HepG2 (cell line): ENCODE data around the gene TSSK3. TPM values are rescaled to one million over a fixed set of nuclear protein-coding genes. Genes with fewer than 3 reads are reported as not detected.

ENCODE experiments used
- ADNP ChIP-seq: sonication (generic); formaldehyde crosslinking; IDR thresholded peaks from 2 replicates; pipeline ENCODE4 v1.4.0; 2020; ENCODE audit warnings: missing genetic modification reagents
- CREM ChIP-seq, 2 experiments: sonication (generic) in 1 of 2; formaldehyde crosslinking in 1 of 2; IDR thresholded peaks; 2 replicates each; pipeline versions ENCODE4 v1.4.0 to v1.6.1; 2016 to 2020; ENCODE audit warnings: antibody characterized with exemption in 1 of 2, mild to moderate bottlenecking in 1 of 2, missing genetic modification reagents in 1 of 2
- DPF2 ChIP-seq: sonication (generic); formaldehyde crosslinking; IDR thresholded peaks from 2 replicates; pipeline ENCODE4 v1.4.0; 2020; ENCODE audit warnings: mild to moderate bottlenecking, low read depth, missing genetic modification reagents, borderline replicate concordance
- FOSL2 ChIP-seq: sonication (generic); formaldehyde crosslinking; IDR thresholded peaks from 2 replicates; pipeline ENCODE4 v1.4.0; 2020; ENCODE audit warnings: missing genetic modification reagents
- NFYB ChIP-seq: sonication (generic); formaldehyde crosslinking; IDR thresholded peaks from 2 replicates; pipeline ENCODE4 v1.4.0; 2020; ENCODE audit warnings: missing genetic modification reagents
- NR2F2 ChIP-seq: IDR thresholded peaks from 2 replicates; pipeline ENCODE4 v1.6.1; 2012; ENCODE audit warnings: low read depth, inconsistent platforms, borderline replicate concordance
- RCOR2 ChIP-seq: IDR thresholded peaks from 2 replicates; pipeline ENCODE4 v1.6.1; 2016; ENCODE audit warnings: missing biosample characterization, missing genetic modification reagents
- TARDBP ChIP-seq: sonication (generic); formaldehyde crosslinking; IDR thresholded peaks from 2 replicates; pipeline ENCODE4 v1.8.0; 2022; ENCODE audit warnings: mild to moderate bottlenecking, missing genetic modification reagents
- TEAD3 ChIP-seq: optimal IDR thresholded peaks from 2 replicates; pipeline ENCODE3; 2016; ENCODE audit warnings: borderline replicate concordance
- TFDP2 ChIP-seq: sonication (generic); formaldehyde crosslinking; IDR thresholded peaks from 2 replicates; pipeline ENCODE4 v1.4.0; 2020; ENCODE audit warnings: missing genetic modification reagents
- ZBTB44 ChIP-seq: sonication (generic); formaldehyde crosslinking; IDR thresholded peaks from 2 replicates; pipeline ENCODE4 v1.4.0; 2020; ENCODE audit warnings: missing genetic modification reagents
- ZBTB7A ChIP-seq: sonication (generic); formaldehyde crosslinking; IDR thresholded peaks from 2 replicates; pipeline ENCODE4 v1.8.0; 2022; ENCODE audit warnings: mild to moderate bottlenecking, missing genetic modification reagents
- ZBTB7B ChIP-seq: sonication (generic); formaldehyde crosslinking; IDR thresholded peaks from 2 replicates; pipeline ENCODE4 v1.4.0; 2020; ENCODE audit warnings: missing genetic modification reagents
- ZC3H4 ChIP-seq: sonication (generic); formaldehyde crosslinking; IDR thresholded peaks from 2 replicates; pipeline ENCODE4 v1.4.0; 2020; ENCODE audit warnings: missing genetic modification reagents, borderline replicate concordance
- ZNF263 ChIP-seq: sonication (generic); formaldehyde crosslinking; IDR thresholded peaks from 2 replicates; pipeline ENCODE4 v1.4.0; 2020; ENCODE audit warnings: missing genetic modification reagents
- ZNF589 ChIP-seq: sonication (generic); formaldehyde crosslinking; conservative IDR thresholded peaks from 2 replicates; pipeline ENCODE4 v1.8.0; 2022; ENCODE audit warnings: mild to moderate bottlenecking, moderate library complexity, missing genetic modification reagents
- ZNF761 ChIP-seq: sonication (generic); formaldehyde crosslinking; conservative IDR thresholded peaks from 2 replicates; pipeline ENCODE4 v1.4.0; 2020; ENCODE audit warnings: mild to moderate bottlenecking, missing genetic modification reagents
- ZNF766 ChIP-seq: sonication (generic); formaldehyde crosslinking; IDR thresholded peaks from 2 replicates; pipeline ENCODE4 v1.5.0; 2020; ENCODE audit warnings: missing genetic modification reagents, borderline replicate concordance
- ZUFSP ChIP-seq: sonication (generic); formaldehyde crosslinking; IDR thresholded peaks from 2 replicates; pipeline ENCODE4 v1.9.0; 2021; ENCODE audit warnings: missing genetic modification reagents, mild to moderate bottlenecking, borderline replicate concordance
- polyA plus RNA-seq, 8 experiments: library from polyadenylated mRNA; depleted of rRNA in 3 of 8; stranded (reverse) in 7 of 8; unstranded in 1 of 8; fragments of >200 nt; fragmentation: Illumina TruSeq in 4 of 8; extraction: Trizol in 4 of 8; gene quantifications; 2 replicates each; pipeline versions ENCODE4 v1.2.1 to v1.2.3, GENCODE V29; 2011 to 2016; ENCODE audit warnings: low read depth in 4 of 8, missing spikeins in 1 of 8, mixed read lengths in 1 of 8; ENCODE audit not compliant: insufficient read depth in 1 of 8
- total RNA-seq, 5 experiments: library from RNA; depleted of rRNA; stranded (reverse); fragments of >200 nt; fragmentation: Illumina TruSeq; extraction: Trizol; gene quantifications; 2 replicates each; pipeline ENCODE4 v1.2.3, GENCODE V29; 2016; ENCODE audit warnings: low read depth in 1 of 5
- TF ChIP-seq, protein P1 (sequence below): sonication (generic); formaldehyde crosslinking; IDR thresholded peaks from 2 replicates; pipeline ENCODE4 v1.5.0; 2020; ENCODE audit warnings: missing genetic modification reagents, mild to moderate bottlenecking, borderline replicate concordance
- TF ChIP-seq, protein P2 (sequence below): sonication (generic); formaldehyde crosslinking; IDR thresholded peaks from 2 replicates; pipeline ENCODE4 v1.4.0; 2020; ENCODE audit warnings: missing genetic modification reagents
- TF ChIP-seq, protein P3 (sequence below): sonication (generic); formaldehyde crosslinking; IDR thresholded peaks from 2 replicates; pipeline ENCODE4 v1.4.0; 2020; ENCODE audit warnings: mild to moderate bottlenecking, missing genetic modification reagents

TSSK3 gene
- total and polyA plus RNA-seq, 2 of the 13 experiments (the other 11 are each of a cell fraction or from before 2014, with no cell fraction given): 1.0 to 1.1 TPM

- TF ChIP-seq, protein P1, sequence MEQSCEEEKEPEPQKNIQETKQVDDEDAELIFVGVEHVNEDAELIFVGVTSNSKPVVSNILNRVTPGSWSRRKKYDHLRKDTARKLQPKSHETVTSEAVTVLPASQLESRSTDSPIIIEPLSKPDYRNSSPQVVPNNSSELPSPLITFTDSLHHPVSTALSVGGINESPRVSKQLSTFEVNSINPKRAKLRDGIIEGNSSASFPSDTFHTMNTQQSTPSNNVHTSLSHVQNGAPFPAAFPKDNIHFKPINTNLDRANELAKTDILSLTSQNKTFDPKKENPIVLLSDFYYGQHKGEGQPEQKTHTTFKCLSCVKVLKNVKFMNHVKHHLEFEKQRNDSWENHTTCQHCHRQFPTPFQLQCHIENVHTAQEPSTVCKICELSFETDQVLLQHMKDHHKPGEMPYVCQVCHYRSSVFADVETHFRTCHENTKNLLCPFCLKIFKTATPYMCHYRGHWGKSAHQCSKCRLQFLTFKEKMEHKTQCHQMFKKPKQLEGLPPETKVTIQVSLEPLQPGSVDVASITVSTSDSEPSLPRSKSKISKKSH (CRISPR knock-in tag): 0 out of 2 replicates have a peak, but pooled peaks have one; percentile 25
- peak; percentile 66 for TF ChIP-seq ZNF263 (CRISPR knock-in tag)
- TF ChIP-seq ZNF766 (CRISPR knock-in tag): no peak
- TF ChIP-seq, protein P2, sequence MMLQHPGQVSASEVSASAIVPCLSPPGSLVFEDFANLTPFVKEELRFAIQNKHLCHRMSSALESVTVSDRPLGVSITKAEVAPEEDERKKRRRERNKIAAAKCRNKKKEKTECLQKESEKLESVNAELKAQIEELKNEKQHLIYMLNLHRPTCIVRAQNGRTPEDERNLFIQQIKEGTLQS (CRISPR knock-in tag): peak; percentile 30; the same call in 1 of the 2 replicates
- TF ChIP-seq DPF2 (CRISPR knock-in tag): no peak
- TF ChIP-seq CREM (IDR thresholded peaks at IDR 0.05): peak; percentile 26; the same call in 1 of the 2 replicates
- no peak for TF ChIP-seq CREM (CRISPR knock-in tag; IDR thresholded peaks at IDR 0.05)
- TF ChIP-seq, protein P3, sequence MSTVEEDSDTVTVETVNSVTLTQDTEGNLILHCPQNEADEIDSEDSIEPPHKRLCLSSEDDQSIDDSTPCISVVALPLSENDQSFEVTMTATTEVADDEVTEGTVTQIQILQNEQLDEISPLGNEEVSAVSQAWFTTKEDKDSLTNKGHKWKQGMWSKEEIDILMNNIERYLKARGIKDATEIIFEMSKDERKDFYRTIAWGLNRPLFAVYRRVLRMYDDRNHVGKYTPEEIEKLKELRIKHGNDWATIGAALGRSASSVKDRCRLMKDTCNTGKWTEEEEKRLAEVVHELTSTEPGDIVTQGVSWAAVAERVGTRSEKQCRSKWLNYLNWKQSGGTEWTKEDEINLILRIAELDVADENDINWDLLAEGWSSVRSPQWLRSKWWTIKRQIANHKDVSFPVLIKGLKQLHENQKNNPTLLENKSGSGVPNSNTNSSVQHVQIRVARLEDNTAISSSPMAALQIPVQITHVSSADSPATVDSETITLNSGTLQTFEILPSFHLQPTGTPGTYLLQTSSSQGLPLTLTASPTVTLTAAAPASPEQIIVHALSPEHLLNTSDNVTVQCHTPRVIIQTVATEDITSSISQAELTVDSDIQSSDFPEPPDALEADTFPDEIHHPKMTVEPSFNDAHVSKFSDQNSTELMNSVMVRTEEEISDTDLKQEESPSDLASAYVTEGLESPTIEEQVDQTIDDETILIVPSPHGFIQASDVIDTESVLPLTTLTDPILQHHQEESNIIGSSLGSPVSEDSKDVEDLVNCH (CRISPR knock-in tag): no peak
- no peak for TF ChIP-seq ZBTB7B
- TF ChIP-seq ZC3H4: no peak
- no peak for TF ChIP-seq FOSL2 (CRISPR knock-in tag)
- TF ChIP-seq ZUFSP: no peak
- TF ChIP-seq ZNF589 (CRISPR knock-in tag): no peak
- no peak for TF ChIP-seq ZBTB44 (CRISPR knock-in tag)
- TF ChIP-seq ZNF761 (CRISPR knock-in tag): no peak
- TF ChIP-seq TARDBP: 0 out of 2 replicates have a peak, but pooled peaks have one; percentile 31
- no peak for TF ChIP-seq TEAD3
- TF ChIP-seq NFYB (CRISPR knock-in tag): peak; percentile 52
- no peak for TF ChIP-seq TFDP2
- TF ChIP-seq RCOR2 (CRISPR knock-in tag): peak; percentile 33; the same call in 1 of the 2 replicates
- TF ChIP-seq ADNP: peak; percentile 21; the same call in 1 of the 2 replicates
- peak; percentile 34; the same call in 1 of the 2 replicates for TF ChIP-seq NR2F2
- no peak for TF ChIP-seq ZBTB7A (CRISPR knock-in tag)
These were observed 13.1 kb upstream of the TSSK3 start (continued) for GRCh38 chr1:32349211-32349708.
